ENCODE data around the gene OR4N2.
A peak's percentile ranks its signal among the peaks of the same experiment; 100 is the strongest.
"Not testable (repeated sequence)": the region's sequence is repeated elsewhere in the genome, so short reads cannot be mapped to it uniquely, and the experiment has no call there.

Gene OR4N2, protein sequence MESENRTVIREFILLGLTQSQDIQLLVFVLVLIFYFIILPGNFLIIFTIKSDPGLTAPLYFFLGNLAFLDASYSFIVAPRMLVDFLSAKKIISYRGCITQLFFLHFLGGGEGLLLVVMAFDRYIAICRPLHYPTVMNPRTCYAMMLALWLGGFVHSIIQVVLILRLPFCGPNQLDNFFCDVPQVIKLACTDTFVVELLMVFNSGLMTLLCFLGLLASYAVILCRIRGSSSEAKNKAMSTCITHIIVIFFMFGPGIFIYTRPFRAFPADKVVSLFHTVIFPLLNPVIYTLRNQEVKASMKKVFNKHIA

DNA sequence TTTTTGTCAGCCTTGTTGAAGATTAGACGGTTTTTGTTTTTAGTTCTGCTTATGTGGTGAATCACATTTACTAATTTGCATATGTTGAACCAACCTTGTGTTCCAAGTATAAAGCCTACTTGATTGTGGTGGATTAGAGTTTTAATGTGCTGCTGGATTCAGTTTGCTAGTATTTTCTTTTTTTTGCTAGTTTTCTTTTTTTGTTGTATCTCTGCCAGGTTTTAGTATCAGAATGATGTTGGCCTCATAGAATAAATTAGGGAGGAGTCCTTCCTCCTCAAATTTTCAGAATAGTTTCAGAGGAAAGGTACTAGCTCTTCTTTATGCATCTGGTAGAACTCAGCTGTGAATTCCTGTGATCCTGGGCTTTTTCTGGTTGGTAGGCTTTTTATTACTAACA, at the start of gene OR4N2:
Gene OR4N2, plus strand, starts transcription at position 301 of the 400 bp plus-strand sequence. CDS start 23,679 bp downstream, outside the sequence.
- not testable (repeated sequence) for DNase-seq (ENCODE audit: low spot score)

DNA sequence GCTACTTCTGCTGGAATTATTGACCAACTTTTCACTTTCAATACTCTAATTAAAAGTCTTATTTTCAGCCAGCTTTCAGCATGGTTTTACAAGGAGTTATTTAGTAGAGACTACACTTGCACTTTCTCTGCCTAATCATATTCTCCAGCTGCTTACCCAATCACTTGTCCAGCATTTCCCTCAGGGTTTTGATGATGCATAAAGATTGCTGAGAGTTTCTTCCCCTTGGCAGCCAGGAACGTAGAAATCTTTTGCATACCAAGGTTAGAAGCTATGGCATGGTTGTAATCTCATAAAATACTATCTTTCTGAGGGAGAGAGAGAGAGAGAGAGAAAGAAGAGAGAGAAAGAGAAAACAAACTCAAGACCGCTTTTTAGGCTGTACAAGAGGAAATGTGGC, 49.4 kb upstream of the OR4N2 start:
- no peak for DNase-seq (ENCODE audit: low spot score)

DNA sequence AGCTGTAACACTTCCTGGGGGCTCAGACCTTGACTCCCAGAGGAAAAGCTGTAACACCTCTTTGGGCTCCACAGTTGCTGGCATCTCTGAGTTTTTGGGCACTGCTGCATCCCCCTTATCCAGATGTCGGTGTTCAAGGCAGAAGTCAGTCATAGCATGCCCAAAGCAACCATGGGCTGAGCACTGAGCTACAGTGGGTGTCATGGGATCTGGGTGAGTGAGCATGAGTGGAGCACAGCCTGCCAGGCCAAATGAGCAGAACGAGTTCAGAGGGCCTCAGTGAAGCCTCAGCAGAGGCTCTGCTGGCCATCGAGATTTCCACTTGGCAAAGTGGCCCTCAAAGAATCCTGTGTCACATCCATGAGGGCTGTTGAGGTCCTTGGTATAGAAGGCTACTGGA, 32.1 kb upstream of the OR4N2 start:
- not testable (repeated sequence) for DNase-seq (ENCODE audit: low spot score)

DNA sequence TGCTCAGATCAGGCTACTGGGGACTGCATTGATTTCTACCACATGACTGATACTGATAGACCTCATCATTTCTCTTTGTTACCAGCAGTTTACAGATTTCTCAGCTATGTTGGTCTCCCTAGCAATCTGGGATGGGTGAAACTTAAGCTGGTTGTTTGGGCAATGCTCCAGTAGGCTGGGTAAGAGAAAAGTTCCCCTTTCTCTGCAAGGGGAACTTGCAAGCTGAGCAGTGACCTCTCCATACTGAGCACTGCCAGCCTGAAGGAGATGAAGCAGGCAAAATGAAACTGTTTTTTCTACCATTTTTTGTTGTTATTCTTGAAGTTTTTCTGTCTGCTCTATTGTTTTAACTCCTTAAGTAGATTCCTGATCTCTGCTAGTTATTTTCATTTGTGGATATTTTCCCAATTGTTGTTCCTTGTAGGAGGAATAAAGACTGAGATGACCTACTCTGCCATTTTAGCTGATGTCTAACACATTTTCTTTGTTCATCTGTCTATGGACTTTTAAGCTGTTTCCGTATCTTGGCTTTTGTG, 31.6 kb upstream of the OR4N2 start:
- peak; percentile 17 for DNase-seq (ENCODE audit: low spot score)

DNA sequence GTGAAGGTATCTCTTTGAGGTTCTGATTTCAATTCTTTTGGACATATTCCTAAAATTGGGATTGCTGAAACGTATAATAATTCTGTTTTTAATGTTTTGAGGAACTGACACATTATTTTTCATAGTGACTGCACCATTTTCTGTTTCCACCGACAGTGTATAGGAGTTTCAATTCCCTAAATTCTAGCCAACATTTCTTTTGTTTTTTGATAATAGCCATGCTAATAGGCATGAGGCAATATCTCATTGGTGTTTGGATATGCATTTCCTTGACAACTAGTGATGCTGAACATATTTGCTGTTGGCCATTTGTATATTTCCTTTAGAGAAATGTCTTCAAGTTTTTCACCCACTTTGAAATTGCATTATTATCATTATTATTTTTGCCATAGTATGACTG, 31.1 kb upstream of the OR4N2 start:
- DNase-seq (ENCODE audit: low spot score), result peak; percentile 11

DNA sequence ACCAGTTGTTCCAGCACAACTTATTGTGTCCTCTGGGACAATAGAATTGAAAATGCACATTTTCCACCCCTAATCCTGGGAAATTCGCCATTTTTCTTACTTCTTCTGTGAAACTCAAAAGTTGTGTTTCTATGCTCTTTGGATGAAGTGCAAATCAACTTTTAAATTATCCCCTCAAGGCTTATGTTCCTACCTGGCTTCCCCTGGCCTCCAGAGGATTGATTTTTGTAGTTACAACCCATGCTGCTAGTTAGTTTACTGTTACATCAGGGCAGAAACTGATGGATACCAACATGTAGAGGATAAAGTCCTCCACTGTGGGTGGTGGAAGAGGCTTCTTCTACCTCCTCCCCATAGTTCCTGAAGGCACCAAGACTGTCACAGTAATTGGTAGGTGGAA, 30.4 kb upstream of the OR4N2 start, which contains the start of gene OR4M1:
Gene OR4M1, plus strand, starts transcription at position 301 of the 400 bp plus-strand sequence. CDS start 6,819 bp downstream, outside the sequence.
- DNase-seq (ENCODE audit: low spot score), result not testable (repeated sequence)

DNA sequence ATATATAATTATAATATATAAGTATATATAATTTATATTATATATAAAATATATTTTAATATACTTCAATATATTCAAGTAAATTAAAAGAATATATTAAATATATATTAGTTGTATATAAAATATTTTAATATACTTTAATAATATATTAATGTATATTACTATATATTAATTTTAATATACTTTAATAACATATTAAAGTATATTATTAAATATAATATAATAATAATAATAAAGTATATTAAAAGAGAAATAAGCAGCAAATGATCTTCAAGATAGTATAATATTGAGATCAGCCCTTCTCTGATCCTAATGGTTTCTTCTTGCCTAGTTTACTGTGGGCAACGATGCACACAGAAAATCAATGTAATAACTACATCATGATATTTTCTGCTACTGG, 28.0 kb upstream of the OR4N2 start:
- DNase-seq (ENCODE audit: low spot score), result no peak

DNA sequence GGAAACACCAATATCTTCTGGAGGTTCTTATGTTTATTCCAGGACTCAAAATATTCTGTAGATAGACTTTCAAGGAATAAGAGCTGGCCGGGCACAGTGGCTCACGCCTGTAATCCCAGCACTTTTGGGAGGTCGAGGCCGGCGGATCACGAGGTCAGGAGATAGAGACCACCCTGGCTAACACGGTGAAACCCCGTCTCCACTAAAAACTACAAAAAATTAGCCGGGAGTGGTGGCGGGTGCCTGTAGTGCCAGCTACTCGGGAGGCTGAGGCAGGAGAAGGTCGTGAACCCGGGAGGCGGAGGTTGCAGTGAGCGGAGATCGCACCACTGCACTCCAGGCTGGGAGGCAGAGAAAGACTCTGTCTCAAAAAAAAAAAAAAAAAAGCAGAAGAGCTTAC, 17.7 kb upstream of the OR4N2 start:
- not testable (repeated sequence) for DNase-seq (ENCODE audit: low spot score)

DNA sequence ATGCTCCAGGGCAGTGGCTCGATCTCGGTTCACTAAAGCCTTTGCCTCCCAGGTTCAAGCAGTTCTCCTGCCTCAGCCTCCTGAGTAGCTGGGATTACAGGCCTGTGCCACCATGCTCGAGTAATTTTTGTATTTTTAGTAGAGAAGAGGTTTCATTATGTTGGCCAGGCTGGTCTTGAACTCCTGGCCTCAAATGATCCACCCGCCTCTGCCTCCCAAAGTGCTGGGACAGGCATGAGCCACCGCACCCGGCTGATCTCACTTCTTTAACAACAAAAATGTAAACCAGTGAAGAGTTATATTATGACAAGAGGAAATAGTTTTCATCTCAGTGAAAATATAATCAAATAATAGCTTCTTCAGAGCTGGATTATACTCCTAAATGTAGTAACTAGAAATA, 16.3 kb upstream of the OR4N2 start:
- DNase-seq (ENCODE audit: low spot score), result not testable (repeated sequence)

DNA sequence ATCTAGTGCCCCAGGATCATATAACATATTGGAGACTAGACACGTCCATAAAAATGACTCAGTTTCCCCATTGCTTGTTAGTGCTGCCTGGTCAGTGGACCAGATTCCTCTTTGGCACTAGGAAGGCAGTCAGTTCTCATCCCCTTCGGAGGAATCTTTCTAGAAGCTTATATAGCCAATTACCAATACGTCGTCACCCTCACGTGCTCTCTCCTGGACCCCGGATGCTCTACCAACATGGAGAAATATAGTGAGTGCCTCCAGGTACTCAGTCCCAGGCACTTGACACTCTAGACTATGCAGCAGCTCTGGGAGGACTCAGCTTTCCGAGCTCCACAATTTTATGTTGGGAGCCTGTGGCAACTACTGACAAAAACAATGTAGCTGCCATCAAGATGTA, 15.4 kb upstream of the OR4N2 start:
- not testable (repeated sequence) for DNase-seq (ENCODE audit: low spot score)

DNA sequence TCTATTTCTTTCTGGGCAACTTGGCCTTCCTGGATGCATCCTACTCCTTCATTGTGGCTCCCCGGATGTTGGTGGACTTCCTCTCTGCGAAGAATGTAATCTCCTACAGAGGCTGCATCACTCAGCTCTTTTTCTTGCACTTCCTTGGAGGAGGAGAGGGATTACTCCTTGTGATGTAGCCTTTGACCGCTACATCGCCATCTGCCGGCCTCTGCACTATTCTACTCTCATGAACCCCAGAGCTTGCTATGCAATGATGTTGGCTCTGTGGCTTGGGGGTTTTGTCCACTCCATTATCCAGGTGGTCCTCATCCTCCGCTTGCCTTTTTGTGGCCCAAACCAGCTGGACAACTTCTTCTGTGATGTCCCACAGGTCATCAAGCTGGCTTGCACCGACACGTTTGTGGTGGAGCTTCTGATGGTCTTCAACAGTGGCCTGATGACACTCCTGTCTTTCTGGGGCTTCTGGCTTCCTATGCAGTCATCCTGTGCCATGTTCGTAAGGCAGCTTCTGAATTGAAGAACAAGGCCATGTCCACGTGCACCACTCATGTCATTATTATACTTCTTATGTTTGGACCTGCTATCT, 7.0 kb upstream of the OR4N2 start:
- DNase-seq (ENCODE audit: low spot score), result not testable (repeated sequence)

DNA sequence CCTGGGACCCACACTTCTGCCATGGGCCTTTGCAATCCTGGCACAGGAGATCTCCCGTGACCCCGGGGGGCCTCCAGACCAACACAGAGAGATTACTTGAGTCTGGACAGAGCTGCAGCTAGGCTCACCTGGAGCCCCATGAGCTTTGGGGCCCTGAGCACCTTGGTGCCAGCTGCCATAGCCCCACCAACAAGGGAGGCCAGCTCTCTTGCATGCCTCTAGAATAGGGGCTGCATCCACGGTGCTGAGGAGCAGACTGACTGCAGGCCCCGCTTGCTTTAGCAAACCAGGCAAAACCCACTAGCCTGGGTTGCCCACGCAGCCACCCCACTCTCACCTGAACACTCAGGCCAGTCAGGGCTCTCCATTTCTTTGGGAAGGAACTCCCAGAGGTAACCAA, 3.7 kb upstream of the OR4N2 start:
- DNase-seq (ENCODE audit: low spot score), result no peak

DNA sequence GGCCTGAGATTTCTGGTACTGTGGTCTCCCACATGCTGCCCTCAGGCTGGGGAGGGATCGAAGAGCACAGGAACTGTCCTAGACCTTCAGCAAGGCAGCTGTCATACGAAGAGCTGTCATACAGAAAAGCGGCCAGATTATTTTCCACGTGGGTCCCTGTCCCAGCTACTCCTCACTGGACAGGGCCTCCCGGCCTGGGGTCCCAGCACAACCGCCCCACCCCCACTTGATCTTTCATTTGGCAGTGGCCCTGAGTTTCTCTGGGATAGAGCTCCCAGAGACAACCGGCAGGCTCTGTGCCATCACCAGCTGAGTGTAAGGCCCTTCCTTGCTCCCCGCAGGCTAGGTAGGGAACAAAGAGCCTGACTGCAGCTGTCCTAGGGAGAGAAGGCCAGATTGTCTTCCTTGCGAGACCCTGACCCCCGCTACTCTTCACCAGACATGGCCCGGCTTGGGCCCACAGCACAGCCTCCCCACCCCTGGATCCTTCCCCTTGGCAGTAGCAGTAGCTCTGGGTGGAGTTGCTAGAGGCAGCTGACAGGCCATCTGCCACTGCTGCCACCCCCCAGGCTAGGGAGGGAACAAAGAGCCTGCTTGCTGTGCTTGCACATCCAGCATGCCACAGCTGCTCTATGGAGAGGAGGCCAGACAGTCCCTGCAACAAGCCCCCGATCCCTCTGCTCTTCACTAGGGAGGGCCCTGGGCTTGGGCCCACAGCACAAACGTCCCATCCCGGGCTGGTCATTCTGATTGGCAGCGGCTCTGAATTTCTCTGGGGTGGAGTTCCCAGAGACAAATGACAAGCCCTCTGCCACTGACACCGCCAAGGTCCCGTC, 3.1 kb upstream of the OR4N2 start:
- DNase-seq (ENCODE audit: low spot score), result peak; percentile 96

DNA sequence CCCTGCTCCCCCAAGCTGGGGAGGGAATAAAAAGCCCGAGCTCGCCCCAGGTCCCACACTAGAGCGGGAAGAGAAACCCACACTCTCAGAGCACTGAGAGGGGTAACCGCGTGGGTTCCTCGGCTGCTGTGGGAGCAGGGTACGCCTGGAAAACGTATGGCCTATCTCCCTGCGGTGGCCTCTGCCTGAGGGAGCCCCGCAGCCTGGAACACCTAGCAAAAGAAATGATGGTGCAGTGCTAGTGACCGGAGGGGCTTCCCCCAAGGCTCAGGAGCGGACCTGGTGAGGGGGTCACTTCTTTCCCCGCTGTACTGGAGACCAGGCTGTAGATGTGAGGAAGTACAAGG, 2.5 kb upstream of the OR4N2 start:
- peak; percentile 47 for DNase-seq (ENCODE audit: low spot score)

DNA sequence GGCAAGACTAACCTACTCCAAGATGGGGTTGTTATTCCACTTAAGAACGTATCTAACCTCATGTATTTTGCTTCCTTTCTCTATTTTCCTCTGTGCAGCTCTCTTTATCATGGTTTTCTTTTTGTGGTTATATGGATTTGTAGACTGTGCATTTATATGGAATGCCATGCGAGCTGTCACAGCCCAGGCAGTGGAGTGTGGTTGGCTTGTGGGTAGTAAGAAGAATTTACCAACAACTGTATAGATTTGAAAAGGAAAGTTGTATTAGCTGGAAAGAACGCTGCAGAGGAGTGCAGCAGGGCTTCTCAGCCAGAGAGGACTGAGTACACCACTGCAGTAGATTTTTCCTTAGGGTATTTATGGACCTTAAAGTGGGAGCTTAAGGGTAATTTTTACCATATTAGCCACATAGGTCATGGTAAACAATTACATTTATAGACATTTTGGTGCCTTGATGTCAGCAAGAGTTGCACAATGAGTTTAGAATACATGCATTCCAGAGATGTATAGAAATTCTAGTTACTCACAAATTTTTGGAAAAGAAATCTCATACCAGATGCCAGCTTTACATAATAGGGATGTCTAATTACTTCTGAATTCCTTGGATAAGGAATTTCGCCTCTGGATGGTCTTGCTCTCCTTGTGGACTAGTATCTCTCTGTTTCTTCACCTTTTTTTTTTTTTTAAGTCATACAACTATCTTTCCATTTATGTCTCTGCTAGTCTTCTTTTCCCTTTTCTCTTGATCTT, 9.8 kb downstream of the OR4N2 start:
- not testable (repeated sequence) for DNase-seq (ENCODE audit: low spot score)

DNA sequence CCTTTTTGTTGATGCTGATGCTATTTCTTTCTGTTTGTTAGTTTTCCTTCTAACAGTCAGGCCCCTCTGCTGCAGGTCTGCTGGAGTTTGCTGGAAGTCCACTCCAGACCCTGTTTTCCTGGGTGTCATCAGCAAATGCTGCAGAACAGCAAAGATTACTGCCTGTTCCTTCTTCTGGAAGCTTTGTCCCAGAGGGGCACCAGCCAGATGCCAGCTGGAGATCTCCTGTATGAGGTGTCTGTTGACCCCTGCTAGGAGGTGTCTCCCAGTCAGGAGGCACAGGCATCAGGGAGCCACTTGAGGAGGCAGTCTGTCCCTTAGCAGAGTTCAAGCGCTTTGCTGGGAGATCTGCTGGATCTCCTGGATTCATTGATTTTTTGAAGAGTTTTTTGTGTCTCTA, 16.3 kb downstream of the OR4N2 start:
- DNase-seq (ENCODE audit: low spot score), result not testable (repeated sequence)

DNA sequence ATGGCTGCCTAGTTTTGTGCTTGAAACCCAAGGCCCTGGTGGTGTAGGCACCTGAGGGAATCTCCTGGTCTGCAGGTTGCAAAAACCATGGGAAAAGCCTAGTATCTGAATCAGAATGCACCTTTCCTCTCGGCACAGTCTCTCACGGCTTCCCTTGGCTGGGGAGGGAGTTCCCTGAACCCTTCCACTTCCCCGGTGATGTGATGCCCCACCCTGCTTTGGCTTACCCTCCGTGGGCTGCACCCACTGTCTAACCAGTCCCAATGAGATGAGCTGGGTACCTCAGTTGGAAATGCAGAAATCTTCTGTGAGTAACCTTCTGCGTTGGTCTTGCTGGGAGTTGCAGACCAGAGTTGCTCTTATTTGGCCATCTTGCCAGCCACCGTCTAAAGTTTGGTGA, 17.4 kb downstream of the OR4N2 start:
- not testable (repeated sequence) for DNase-seq (ENCODE audit: low spot score)

DNA sequence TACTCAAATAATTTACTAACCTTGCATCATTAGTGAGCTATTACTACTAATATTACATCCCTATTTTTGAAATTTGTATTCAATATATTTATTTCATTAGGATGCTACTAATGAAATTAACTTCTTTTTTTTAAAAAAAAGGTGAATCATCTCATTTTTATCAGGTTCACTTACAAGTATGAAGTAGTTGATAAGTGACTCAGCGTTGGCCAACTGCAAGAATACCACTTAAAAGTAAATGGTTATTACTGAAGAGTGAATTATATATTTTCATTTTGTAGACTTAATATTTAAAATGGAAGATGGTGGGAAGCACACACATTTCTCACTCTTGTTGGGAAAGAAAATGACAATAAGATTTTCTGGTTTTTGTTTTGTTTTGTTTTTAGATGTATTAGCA, 19.6 kb downstream of the OR4N2 start:
- no peak for DNase-seq (ENCODE audit: low spot score)

DNA sequence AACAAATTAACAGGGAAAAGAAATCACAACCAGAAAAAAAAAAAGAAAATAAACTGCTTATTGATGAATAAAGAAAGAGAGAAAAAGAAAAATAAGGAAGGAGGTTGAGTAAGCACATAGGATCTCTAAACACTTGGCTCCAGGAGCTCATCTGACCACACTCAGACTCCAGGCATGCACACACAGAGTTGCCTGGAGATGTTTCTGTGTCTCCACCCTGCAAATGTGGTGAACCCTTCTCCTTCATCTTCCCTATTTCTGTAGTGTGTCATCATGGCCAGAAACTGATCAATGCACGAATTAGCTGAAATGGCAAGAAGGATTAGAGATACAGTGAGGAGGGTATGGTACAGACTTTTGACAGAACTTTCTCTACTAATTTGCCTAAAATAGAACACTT, 20.2 kb downstream of the OR4N2 start:
- DNase-seq (ENCODE audit: low spot score), result no peak

DNA sequence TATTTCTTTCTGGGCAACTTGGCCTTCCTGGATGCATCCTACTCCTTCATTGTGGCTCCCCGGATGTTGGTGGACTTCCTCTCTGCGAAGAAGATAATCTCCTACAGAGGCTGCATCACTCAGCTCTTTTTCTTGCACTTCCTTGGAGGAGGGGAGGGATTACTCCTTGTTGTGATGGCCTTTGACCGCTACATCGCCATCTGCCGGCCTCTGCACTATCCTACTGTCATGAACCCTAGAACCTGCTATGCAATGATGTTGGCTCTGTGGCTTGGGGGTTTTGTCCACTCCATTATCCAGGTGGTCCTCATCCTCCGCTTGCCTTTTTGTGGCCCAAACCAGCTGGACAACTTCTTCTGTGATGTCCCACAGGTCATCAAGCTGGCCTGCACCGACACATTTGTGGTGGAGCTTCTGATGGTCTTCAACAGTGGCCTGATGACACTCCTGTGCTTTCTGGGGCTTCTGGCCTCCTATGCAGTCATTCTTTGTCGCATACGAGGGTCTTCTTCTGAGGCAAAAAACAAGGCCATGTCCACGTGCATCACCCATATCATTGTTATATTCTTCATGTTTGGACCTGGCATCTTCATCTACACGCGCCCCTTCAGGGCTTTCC, 24.2 kb downstream of the OR4N2 start:
- DNase-seq (ENCODE audit: low spot score), result not testable (repeated sequence)

DNA sequence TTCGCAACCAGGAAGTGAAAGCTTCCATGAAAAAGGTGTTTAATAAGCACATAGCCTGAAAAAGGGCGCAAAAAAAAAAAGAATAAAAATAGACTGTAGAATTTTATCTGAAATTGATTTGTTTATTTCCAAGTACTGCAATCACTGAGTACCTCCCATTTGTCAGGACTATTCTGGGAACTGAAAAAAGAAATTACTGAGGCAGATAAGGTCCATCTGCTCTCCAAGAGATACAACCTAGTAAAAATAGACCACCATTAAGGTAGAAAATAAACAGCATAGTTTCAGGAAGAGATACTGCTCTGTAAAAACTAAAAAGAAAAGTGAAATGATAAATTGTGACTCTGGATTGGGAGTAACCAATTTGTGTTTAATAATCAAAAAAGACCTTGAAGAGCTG, 24.7 kb downstream of the OR4N2 start:
- no peak for DNase-seq (ENCODE audit: low spot score)
